Measurements from ENCODE around the gene OPCML.

Gene OPCML

GRCh38 chr11:132640952-132641351 lies 891.3 kb downstream of the OPCML start:
- no peak for DNase-seq

GRCh38 chr11:132639986-132640385 lies 892.3 kb downstream of the OPCML start:
- no peak for DNase-seq

DNA sequence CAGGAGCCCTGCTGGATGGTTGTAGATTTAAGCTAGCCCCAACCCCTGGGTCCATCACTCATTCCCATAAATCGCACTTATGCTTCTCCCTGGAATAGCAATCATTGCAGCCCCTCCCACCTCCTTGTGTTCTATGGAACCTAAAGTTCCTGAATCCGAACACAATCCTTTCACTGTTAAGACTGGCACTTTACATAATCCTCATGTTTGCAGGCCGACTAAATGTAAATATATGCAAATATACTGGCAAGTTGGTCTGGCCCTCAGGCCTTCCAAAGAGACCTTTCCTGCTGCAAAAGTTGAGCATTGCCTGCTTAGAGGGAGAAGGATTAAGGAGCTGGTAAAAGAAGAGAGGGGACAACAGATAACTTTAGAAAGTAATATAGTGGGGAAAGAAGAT lies 892.9 kb downstream of the OPCML start:
- no peak for DNase-seq

GRCh38 chr11:132638423-132638822 lies 893.9 kb downstream of the OPCML start:
- DNase-seq, result no peak

GRCh38 chr11:132636523-132636922 lies 895.8 kb downstream of the OPCML start:
- no peak for DNase-seq

DNA sequence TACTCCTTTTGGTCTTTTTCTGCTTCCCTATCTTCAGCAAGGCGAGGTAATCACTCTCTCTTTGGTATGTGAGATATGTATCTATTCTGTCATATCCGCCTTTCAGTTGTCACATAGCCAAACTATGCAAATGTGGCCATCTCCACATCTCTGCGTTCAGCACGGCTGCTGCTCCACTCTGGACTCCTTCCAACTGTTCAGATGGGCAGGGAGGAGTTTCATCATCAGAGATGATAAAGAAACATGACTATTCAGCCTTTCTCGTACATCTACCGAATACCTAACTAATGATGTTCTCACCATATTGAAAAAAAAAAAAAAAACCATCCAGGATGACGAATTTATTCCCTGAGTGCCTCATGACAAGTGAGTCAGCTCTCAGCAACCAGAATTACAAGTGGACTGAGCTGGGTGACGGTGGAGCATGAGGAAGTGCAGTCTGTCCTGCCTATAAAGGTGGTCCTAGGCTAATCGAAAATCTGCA lies 899.6 kb downstream of the OPCML start:
- no peak for DNase-seq

- DNase-seq, result no peak
Observed at GRCh38 chr11:132631989-132632388, 900.3 kb downstream of the OPCML start.

GRCh38 chr11:132627981-132628380 lies 904.3 kb downstream of the OPCML start:
- DNase-seq, result no peak

DNA sequence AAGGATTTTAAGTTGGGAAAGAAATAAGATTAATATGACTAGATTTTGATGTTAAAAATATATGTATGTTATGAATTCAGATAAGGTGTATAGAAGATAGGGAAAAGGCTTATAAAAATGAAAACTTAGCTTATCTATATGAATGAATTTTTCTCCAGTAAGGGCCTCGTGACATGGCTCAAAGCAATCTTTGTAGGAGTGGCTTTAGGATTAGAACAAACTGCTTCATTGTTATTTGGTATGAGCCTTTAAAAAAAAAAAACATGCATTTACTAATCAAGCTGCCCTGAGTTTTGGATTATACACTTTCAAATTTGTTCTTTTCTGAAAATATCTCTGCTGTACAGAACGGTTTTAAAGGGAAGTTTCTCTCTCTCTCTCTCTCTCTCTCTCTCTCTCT lies 905.9 kb downstream of the OPCML start:
- DNase-seq, result no peak

DNA sequence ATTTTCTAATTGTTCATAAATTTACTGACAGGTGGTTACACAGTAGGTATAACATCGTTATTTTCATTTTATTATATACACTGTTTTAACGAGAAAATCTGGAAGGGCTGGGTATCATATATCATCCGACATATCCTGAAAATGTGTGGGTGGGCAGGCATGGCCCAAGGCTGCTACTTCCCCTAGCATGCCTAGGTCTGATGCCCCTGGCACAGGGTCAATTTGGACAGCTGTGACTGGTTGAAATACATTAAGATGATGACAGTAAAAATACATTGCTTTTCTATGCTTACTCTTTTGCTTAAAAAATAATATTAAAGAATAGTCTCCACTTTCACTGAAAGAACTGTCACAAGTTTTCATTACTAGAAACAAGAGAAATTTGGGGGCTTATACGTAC lies 908.8 kb downstream of the OPCML start:
- no peak for DNase-seq

GRCh38 chr11:132621976-132622580 lies 910.2 kb downstream of the OPCML start:
- DNase-seq, result no peak

DNA sequence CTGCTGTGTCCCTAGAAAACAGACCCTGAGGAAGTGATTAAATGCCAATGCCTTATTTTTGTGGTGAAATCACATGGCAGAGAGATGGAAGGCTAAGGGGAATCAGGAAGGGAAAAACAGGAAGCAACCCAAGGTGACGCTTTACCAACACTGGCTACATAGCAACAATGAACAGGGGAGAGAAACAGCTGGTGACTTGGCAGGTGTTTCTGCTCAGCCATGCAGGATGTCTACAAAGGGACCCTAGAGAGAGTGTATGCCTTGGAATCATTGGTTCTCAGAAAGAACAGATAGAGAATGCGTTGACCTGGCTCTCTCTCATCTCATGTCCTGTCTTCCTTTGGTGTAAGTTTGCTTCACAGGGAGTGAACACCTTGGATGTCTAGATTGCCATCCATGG lies 911.9 kb downstream of the OPCML start:
- DNase-seq, result no peak

- DNase-seq, result no peak
Observed at GRCh38 chr11:132610791-132611190, 921.5 kb downstream of the OPCML start.

DNA sequence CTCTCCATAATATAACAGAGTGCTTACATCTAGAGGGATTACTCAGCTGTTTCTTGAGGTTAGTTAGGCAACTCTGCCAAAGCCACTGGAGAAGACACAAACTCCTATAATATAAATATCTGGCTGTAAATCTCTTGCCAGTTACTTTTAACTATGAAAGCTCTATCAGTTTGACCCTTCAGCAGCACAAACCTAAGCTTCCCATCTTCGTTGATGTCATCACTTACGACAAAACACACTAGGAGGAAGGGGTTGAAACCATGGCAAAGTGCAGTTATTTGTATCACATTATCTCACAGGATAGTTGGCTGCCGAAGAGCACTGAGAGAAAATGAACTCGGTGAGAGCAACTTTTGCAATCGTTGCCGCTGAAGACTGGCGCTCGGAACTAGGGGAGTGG lies 922.1 kb downstream of the OPCML start:
- no peak for DNase-seq

GRCh38 chr11:132607575-132607974 lies 924.7 kb downstream of the OPCML start:
- no peak for DNase-seq

- DNase-seq, result no peak
Observed at GRCh38 chr11:132605825-132606570, 926.3 kb downstream of the OPCML start.

- no peak for DNase-seq
Observed at GRCh38 chr11:132604431-132604830, 927.9 kb downstream of the OPCML start.

DNA sequence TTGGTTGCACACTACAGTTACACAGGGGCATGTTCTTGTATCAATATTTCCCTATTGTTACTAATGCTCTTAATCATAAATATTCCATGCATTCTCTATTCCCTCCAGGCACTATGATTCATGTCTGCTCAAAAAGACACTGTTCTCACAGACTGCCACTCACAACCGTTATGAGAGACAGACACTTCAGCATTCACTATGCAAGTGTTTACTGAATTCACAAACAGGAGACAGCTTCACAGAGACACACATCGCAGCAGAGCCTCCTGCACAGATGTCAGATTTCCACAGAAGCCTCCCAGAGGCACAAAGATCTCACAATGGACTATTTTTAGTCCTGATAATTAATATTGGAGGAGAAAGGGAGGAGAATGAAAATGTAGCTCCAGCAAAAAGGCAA lies 930.4 kb downstream of the OPCML start:
- no peak for DNase-seq

DNA sequence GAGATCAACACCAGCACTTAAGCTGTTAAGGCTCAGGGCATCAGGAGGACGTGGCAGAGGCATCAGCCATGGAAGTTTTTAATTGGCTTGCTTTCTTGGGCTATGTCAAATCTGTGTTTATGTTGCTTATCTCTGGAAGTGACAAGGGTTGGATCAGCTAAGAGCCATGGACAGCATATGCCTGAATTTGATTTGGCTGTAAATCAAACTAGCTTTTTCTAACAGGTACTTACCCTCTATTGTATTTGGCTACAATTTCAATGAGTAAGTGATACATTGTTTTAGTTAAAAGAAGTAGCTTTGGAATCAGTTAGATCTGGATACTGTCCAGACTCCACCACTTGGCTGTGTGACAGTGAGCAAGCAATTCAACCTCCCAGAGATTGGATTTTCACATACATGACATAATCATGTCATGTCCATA lies 936.6 kb downstream of the OPCML start:
- DNase-seq, result no peak

DNA sequence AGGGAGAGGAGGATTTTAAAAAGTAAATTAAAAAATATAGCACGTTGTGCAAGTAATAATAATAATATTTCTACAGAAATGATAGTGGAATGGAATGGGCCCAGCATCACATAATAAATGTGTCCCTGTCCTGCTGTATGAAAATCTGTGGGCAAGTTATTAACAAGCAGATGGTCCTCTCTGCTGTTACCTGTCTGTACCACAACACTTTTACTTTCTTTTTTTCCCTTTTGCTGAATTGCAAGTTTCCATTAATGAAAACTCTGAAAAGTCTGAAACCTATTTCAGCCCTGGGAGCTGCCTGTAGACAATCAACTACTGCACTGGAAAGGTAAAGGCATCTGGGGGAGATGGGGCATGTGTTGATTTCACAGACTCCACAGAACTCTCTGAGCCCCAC lies 937.1 kb downstream of the OPCML start:
- DNase-seq, result no peak

DNA sequence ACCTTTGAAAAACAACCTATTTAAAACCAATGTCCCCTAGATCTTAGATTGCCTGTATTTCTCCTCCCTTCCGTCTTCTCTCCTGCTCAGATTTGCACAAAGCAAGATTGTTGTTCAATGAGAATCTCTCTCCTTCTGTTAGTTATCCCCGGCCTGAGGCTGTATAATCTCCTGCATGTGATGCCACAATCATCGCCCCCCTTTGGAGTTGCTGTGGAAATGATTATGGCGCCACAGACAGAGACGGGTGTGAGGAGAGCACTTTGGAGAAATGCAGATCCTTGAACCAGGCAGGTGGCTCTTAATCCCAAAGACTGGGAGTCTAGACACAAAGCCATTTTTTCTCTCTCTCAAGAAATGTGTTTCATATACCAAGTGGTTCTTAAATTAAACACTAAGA lies 941.3 kb downstream of the OPCML start:
- no peak for DNase-seq

DNA sequence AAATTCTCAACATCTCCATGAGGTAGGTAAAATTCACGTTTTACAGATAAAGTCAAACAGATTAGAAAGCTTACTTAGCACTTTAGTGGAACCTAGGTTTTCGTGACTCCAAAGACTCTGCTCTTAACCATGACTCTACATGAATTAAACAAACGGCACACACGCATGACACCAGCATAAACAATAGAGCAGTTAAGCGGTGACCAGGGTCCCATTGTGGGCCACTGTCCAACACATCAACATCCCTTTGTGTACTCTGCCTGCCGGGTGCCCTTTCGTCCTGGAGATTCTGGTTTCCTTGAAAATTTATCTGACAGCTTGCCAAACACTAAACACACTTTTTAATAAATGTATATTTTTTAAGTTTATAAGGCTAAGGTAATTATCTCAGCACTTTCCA lies 941.7 kb downstream of the OPCML start:
- no peak for DNase-seq

- no peak for DNase-seq
Observed at GRCh38 chr11:132589791-132590190, 942.5 kb downstream of the OPCML start.

- DNase-seq, result no peak
Observed at GRCh38 chr11:132588366-132588765, 943.9 kb downstream of the OPCML start.

- no peak for DNase-seq
Observed at GRCh38 chr11:132587716-132588115, 944.6 kb downstream of the OPCML start.
